ENCODE results near the gene PALMD. TPM values are rescaled to one million over a fixed set of nuclear protein-coding genes. Genes with fewer than 3 reads are reported as not detected.

Gene PALMD
- polyA plus RNA-seq, 2 of the 4 experiments (the other 2 are of a cell fraction): 0.92 to 3.1 TPM

- ATAC-seq (no peak), FAIRE-seq (no peak), DNase-seq (ENCODE audit: low read depth in 1 of 2, low spot score in 1 of 2) (no peak)
- Histone ChIP-seq H3K4me2 (no peak overlapping the region), H3K27ac (no peak overlapping the region), H3K4me1 (no peaks in the 10 kb centered on the region), H3K4me3 (no peak overlapping the region), H3K9me3 (no peaks in the 10 kb centered on the region)
- CTCF ChIA-PET: interaction anchor here (1.1 kb wide), 1 partner anchor 12 kb away, joined by 3 read pairs; no protein-coding TSS in a partner anchor
- POLR2A ChIA-PET: interaction anchor here (0.7 kb wide), 1 partner anchor 25 kb away, joined by 4 read pairs; no protein-coding TSS in a partner anchor
- TF ChIP-seq GATA3 (IDR thresholded peaks at IDR 0.05; ENCODE audit: borderline replicate concordance): no peak
- TF ChIP-seq JUNB (IDR thresholded peaks at IDR 0.05): no peak
- TF ChIP-seq CHD4 (IDR thresholded peaks at IDR 0.05; ENCODE audit: borderline replicate concordance): no peak
- TF ChIP-seq HDAC2 (IDR thresholded peaks at IDR 0.05): no peak
- no peak for TF ChIP-seq TP53 (CRISPR knock-in tag; IDR thresholded peaks at IDR 0.05)
- no peak for TF ChIP-seq HES2 (IDR thresholded peaks at IDR 0.05)
- TF ChIP-seq, protein P1, sequence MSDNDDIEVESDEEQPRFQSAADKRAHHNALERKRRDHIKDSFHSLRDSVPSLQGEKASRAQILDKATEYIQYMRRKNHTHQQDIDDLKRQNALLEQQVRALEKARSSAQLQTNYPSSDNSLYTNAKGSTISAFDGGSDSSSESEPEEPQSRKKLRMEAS (IDR thresholded peaks at IDR 0.05): no peak
- 52% methylated on average over 4 of the region's 4 CpGs for WGBS (ENCODE audit: missing lambda C conversion rate)
These were observed 23.1 kb upstream of the PALMD start for GRCh38 chr1:99622702-99623347.

DNA sequence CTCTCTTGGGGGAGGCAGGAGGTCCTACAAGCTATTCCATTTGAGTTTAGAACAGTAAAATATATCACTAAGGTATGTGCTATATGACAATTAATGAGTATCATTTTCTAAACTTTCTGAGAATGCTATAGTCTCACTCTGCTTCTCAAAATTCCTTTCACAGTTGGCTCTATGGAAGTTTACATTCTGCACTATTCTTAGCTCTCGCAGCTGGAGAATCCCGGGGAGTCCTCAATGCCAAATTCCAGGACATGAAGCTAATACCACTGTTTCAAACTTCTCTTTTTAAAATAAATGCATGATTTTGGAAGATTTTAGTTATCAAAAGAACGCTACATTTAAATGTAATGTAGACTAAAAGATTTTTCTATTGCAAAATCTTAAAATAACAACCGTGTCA lies 22.4 kb upstream of the PALMD start:
- no peaks in the 10 kb centered on the region for H3K4me1 ChIP-seq
- no peak overlapping the region for H3K27ac ChIP-seq
- ChIA-PET POLR2A (no interaction called here), CTCF (interaction anchor here (1.1 kb wide), 1 partner anchor 12 kb away, joined by 3 read pairs; no protein-coding TSS in a partner anchor)
- TF ChIP-seq KDM1A (IDR thresholded peaks at IDR 0.05; ENCODE audit: low read depth) (no peak), ZNF302 (CRISPR knock-in tag; IDR thresholded peaks at IDR 0.05) (no peak), HOXB13 (CRISPR knock-in tag; IDR thresholded peaks at IDR 0.05; ENCODE audit: low read depth) (no peak), REST (IDR thresholded peaks at IDR 0.05) (no peak), BHLHE40 (IDR thresholded peaks at IDR 0.05; ENCODE audit: low read depth, low read length) (no peak), CHD4 (IDR thresholded peaks at IDR 0.05; ENCODE audit: borderline replicate concordance) (no peak), HOXA7 (CRISPR knock-in tag; IDR thresholded peaks at IDR 0.05) (no peak), RCOR1 (IDR thresholded peaks at IDR 0.05; ENCODE audit: low read depth, low read length) (no peak), HES2 (IDR thresholded peaks at IDR 0.05) (no peak), NR3C1 (IDR thresholded peaks at IDR 0.05) (no peak), MAZ (IDR thresholded peaks at IDR 0.05; ENCODE audit: borderline replicate concordance, low read depth, low read length) (no peak), RNF2 (IDR thresholded peaks at IDR 0.05; ENCODE audit: borderline replicate concordance, low read depth) (no peak), NPAS2 (CRISPR knock-in tag; IDR thresholded peaks at IDR 0.05; ENCODE audit: borderline replicate concordance) (no peak), NFE2L2 (conservative IDR thresholded peaks at IDR 0.05; ENCODE audit: low read length) (no peak)
- no peak for ATAC-seq
- H3K4me3 ChIP-seq: no peak overlapping the region
- H3K9me3 ChIP-seq: no peaks in the 10 kb centered on the region
- FAIRE-seq: no peak
- no peak overlapping the region for H3K4me2 ChIP-seq
- DNase-seq (ENCODE audit: low read depth in 1 of 2, low spot score in 1 of 2): no peak
- WGBS (ENCODE audit: missing lambda C conversion rate): 62% methylated on average over 4 of the region's 4 CpGs

- ChIA-PET CTCF (no interaction called here), POLR2A (no interaction called here)
- Histone ChIP-seq H3K9me3 (no peaks in the 10 kb centered on the region), H3K4me3 (no peak overlapping the region), H3K4me1 (no peaks in the 10 kb centered on the region), H3K27ac (no peak overlapping the region), H3K4me2 (no peak overlapping the region)
- 64% methylated on average over 5 of the region's 5 CpGs for WGBS (ENCODE audit: missing lambda C conversion rate)
- DNase-seq (ENCODE audit: low read depth in 1 of 2, low spot score in 1 of 2) (no peak), ATAC-seq (no peak), FAIRE-seq (no peak)
- TF ChIP-seq FOSL2 (IDR thresholded peaks at IDR 0.05) (no peak), FOSL2 (CRISPR knock-in tag; IDR thresholded peaks at IDR 0.05) (no peak), POLR2AphosphoS2 (conservative IDR thresholded peaks at IDR 0.05; ENCODE audit: low read length) (no peak), RNF2 (IDR thresholded peaks at IDR 0.05; ENCODE audit: borderline replicate concordance, low read depth) (no peak), NR3C1 (IDR thresholded peaks at IDR 0.05) (no peak), CHD2 (IDR thresholded peaks at IDR 0.05; ENCODE audit: low read length, partially characterized antibody) (no peak), E2F6 (IDR thresholded peaks at IDR 0.05; ENCODE audit: borderline replicate concordance, low read depth) (no peak), GATA3 (IDR thresholded peaks at IDR 0.05; ENCODE audit: borderline replicate concordance) (no peak), MAZ (IDR thresholded peaks at IDR 0.05; ENCODE audit: borderline replicate concordance, low read depth, low read length) (no peak), HDAC2 (IDR thresholded peaks at IDR 0.05) (no peak), TFCP2L1 (CRISPR knock-in tag; IDR thresholded peaks at IDR 0.05) (no peak), EHF (CRISPR knock-in tag; IDR thresholded peaks at IDR 0.05) (no peak), JUNB (IDR thresholded peaks at IDR 0.05) (no peak)
- TF ChIP-seq, protein P2, sequence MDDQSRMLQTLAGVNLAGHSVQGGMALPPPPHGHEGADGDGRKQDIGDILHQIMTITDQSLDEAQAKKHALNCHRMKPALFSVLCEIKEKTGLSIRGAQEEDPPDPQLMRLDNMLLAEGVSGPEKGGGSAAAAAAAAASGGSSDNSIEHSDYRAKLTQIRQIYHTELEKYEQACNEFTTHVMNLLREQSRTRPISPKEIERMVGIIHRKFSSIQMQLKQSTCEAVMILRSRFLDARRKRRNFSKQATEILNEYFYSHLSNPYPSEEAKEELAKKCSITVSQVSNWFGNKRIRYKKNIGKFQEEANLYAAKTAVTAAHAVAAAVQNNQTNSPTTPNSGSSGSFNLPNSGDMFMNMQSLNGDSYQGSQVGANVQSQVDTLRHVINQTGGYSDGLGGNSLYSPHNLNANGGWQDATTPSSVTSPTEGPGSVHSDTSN (IDR thresholded peaks at IDR 0.05): no peak
- TF ChIP-seq, protein P3, sequence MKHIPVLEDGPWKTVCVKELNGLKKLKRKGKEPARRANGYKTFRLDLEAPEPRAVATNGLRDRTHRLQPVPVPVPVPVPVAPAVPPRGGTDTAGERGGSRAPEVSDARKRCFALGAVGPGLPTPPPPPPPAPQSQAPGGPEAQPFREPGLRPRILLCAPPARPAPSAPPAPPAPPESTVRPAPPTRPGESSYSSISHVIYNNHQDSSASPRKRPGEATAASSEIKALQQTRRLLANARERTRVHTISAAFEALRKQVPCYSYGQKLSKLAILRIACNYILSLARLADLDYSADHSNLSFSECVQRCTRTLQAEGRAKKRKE (CRISPR knock-in tag; IDR thresholded peaks at IDR 0.05; ENCODE audit: low read depth): no peak
These were observed 18.3 kb upstream of the PALMD start for GRCh38 chr1:99627615-99628014.

Measured in A549 (cell line).